Esophagus muscularis mucosa (tissue), 4 donors: ENCODE data around the gene FUCA1.

Experiments
- EP300 ChIP-seq: sonication (generic); formaldehyde crosslinking; IDR thresholded peaks from one replicate; pipeline ENCODE4 v1.6.1; 2017; ENCODE audit warnings: antibody characterized with exemption
- POLR2A ChIP-seq: fragments of 450-650 bp; IDR thresholded peaks from one replicate; pipeline ENCODE4 v1.6.1; 2017; ENCODE audit warnings: antibody characterized with exemption, moderate library complexity, mild to moderate bottlenecking, low read depth
- TF ChIP-seq, protein P1 (sequence below), 3 experiments: fragments of 200-600 bp in 2 of 3; fragments of 450-650 bp in 1 of 3; sonication (generic) in 2 of 3; IDR thresholded peaks; one replicate each; pipeline ENCODE4 v1.5.1; 2017 to 2019; ENCODE audit warnings: antibody characterized with exemption in 3 of 3, mild to moderate bottlenecking in 2 of 3, moderate library complexity in 1 of 3

- no peak for TF ChIP-seq POLR2A
- TF ChIP-seq, protein P1, sequence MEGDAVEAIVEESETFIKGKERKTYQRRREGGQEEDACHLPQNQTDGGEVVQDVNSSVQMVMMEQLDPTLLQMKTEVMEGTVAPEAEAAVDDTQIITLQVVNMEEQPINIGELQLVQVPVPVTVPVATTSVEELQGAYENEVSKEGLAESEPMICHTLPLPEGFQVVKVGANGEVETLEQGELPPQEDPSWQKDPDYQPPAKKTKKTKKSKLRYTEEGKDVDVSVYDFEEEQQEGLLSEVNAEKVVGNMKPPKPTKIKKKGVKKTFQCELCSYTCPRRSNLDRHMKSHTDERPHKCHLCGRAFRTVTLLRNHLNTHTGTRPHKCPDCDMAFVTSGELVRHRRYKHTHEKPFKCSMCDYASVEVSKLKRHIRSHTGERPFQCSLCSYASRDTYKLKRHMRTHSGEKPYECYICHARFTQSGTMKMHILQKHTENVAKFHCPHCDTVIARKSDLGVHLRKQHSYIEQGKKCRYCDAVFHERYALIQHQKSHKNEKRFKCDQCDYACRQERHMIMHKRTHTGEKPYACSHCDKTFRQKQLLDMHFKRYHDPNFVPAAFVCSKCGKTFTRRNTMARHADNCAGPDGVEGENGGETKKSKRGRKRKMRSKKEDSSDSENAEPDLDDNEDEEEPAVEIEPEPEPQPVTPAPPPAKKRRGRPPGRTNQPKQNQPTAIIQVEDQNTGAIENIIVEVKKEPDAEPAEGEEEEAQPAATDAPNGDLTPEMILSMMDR (IDR thresholded peaks at IDR 0.05), result no peak
- no peak for TF ChIP-seq EP300
Observed at GRCh38 chr1:23864801-23865542, 3.1 kb downstream of the FUCA1 start.
